GM12878 (cell line): ENCODE data around the gene TMEM131L. TPM values are rescaled to one million over a fixed set of nuclear protein-coding genes. Genes with fewer than 3 reads are reported as not detected.
A peak's percentile ranks its signal among the peaks of the same experiment; 100 is the strongest.

Experiments used
- BMI1 ChIP-seq: fragments of 450-650 bp; IDR thresholded peaks from 2 replicates; pipeline ENCODE4 v1.6.1; 2016; ENCODE audit warnings: mild to moderate bottlenecking, moderate library complexity, borderline replicate concordance
- BRCA1 ChIP-seq: IDR thresholded peaks from 2 replicates; pipeline ENCODE4 v1.6.1; 2011; ENCODE audit warnings: low read depth, low read length, improper control_type of control experiment
- CBX3 ChIP-seq: fragments of 200-600 bp; sonication (generic); IDR thresholded peaks from 2 replicates; pipeline ENCODE4 v1.6.1; 2016; ENCODE audit warnings: low read depth, borderline replicate concordance
- CBX5 ChIP-seq: sonication (generic); IDR thresholded peaks from 2 replicates; pipeline ENCODE4 v1.6.1; 2016; ENCODE audit warnings: low read depth, moderate library complexity, mild to moderate bottlenecking, inconsistent platforms
- CEBPB ChIP-seq, 2 experiments: fragments of 150-350 bp in 1 of 2; IDR thresholded peaks; 2 replicates each; pipeline ENCODE4 v1.6.1; 2012 to 2014; ENCODE audit warnings: low read depth in 2 of 2, low read length in 2 of 2, borderline replicate concordance in 1 of 2, inconsistent platforms in 1 of 2
- E4F1 ChIP-seq: fragments of 450-650 bp; IDR thresholded peaks from 2 replicates; pipeline ENCODE4 v1.6.1; 2018; ENCODE audit warnings: borderline replicate concordance, mild to moderate bottlenecking; ENCODE audit not compliant: partially characterized antibody
- EED ChIP-seq: sonication (generic); IDR thresholded peaks from 2 replicates; pipeline ENCODE4 v1.6.1; 2016; ENCODE audit warnings: antibody characterized with exemption, low read depth
- FOXK2 ChIP-seq: fragments of 450-650 bp; IDR thresholded peaks from 2 replicates; pipeline ENCODE4 v1.6.1; 2017; ENCODE audit warnings: mild to moderate bottlenecking, moderate library complexity
- HSF1 ChIP-seq: fragments of 150-350 bp; IDR thresholded peaks from 2 replicates; pipeline ENCODE4 v1.6.1; 2014; ENCODE audit warnings: mild to moderate bottlenecking, low read depth, low read length
- NR2C1 ChIP-seq: fragments of 450-650 bp; IDR thresholded peaks from 2 replicates; pipeline ENCODE4 v1.6.1; 2017; ENCODE audit warnings: antibody characterized with exemption, mild to moderate bottlenecking, moderate library complexity
- POLR2A ChIP-seq: IDR thresholded peaks from 2 replicates; pipeline ENCODE4 v1.6.1; 2011; ENCODE audit warnings: low read depth, mild to moderate bottlenecking, low read length
- RCOR1 ChIP-seq: conservative IDR thresholded peaks from 2 replicates; pipeline ENCODE4 v1.6.1; 2012; ENCODE audit warnings: low read depth, low read length, improper control_type of control experiment
- SIN3A ChIP-seq: IDR thresholded peaks from 2 replicates; pipeline ENCODE4 v1.6.1; 2012; ENCODE audit warnings: low read depth, low read length, improper control_type of control experiment
- STAT3 ChIP-seq: IDR thresholded peaks from 2 replicates; pipeline ENCODE4 v1.6.1; 2011; ENCODE audit warnings: low read depth, low read length, improper control_type of control experiment
- ZNF622 ChIP-seq: fragments of 450-650 bp; IDR thresholded peaks from 2 replicates; pipeline ENCODE4 v1.6.1; 2017; ENCODE audit warnings: mild to moderate bottlenecking, inconsistent platforms
- polyA plus RNA-seq, 11 experiments: library from polyadenylated mRNA; depleted of rRNA in 4 of 11; unstranded in 6 of 11; stranded (reverse) in 5 of 11; fragments of >200 nt; fragmentation: Nextera tagmentation in 4 of 11; fragmentation: Illumina TruSeq in 1 of 11; extraction: Ambion mirVana in 4 of 11; extraction: Trizol in 1 of 11; gene quantifications; 1 replicate in 1 of 11; 2 replicates in 10 of 11; pipeline versions ENCODE4 v1.2.1 to v1.2.3, GENCODE V29; 2011 to 2016; ENCODE audit warnings: inconsistent platforms in 2 of 11, missing spikeins in 2 of 11, low read depth in 1 of 11
- total RNA-seq, 4 experiments: library from RNA; depleted of rRNA in 3 of 4; stranded (reverse); fragments of >200 nt in 3 of 4; fragmentation: Illumina TruSeq in 1 of 4; extraction: Trizol in 1 of 4; gene quantifications; 2 replicates each; pipeline versions ENCODE4 v1.2.1 to v1.2.3, GENCODE V29; 2013 to 2021
- TF ChIP-seq, protein P1 (sequence below): fragments of 450-650 bp; IDR thresholded peaks from 2 replicates; pipeline ENCODE4 v1.6.1; 2016; ENCODE audit warnings: mild to moderate bottlenecking, moderate library complexity, borderline replicate concordance
- TF ChIP-seq, protein P2 (sequence below): fragments of 450-650 bp; IDR thresholded peaks from 2 replicates; pipeline ENCODE4 v1.6.1; 2014; ENCODE audit warnings: mild to moderate bottlenecking

The TMEM131L gene
- total and polyA plus RNA-seq, 10 of the 15 experiments (the other 5 are each of a cell fraction or from before 2014, with no cell fraction given), result 8.5 to 101 (median 74.4) TPM

GRCh38 chr4:153488006-153488891, 22.1 kb downstream of the TMEM131L start (continued):
- peak; percentile 70 for TF ChIP-seq POLR2A
- TF ChIP-seq CBX3, result no peak
- no peak for TF ChIP-seq E4F1
- peak; percentile 93 for TF ChIP-seq EED
- no peak for TF ChIP-seq ZNF622
- TF ChIP-seq, protein P1, sequence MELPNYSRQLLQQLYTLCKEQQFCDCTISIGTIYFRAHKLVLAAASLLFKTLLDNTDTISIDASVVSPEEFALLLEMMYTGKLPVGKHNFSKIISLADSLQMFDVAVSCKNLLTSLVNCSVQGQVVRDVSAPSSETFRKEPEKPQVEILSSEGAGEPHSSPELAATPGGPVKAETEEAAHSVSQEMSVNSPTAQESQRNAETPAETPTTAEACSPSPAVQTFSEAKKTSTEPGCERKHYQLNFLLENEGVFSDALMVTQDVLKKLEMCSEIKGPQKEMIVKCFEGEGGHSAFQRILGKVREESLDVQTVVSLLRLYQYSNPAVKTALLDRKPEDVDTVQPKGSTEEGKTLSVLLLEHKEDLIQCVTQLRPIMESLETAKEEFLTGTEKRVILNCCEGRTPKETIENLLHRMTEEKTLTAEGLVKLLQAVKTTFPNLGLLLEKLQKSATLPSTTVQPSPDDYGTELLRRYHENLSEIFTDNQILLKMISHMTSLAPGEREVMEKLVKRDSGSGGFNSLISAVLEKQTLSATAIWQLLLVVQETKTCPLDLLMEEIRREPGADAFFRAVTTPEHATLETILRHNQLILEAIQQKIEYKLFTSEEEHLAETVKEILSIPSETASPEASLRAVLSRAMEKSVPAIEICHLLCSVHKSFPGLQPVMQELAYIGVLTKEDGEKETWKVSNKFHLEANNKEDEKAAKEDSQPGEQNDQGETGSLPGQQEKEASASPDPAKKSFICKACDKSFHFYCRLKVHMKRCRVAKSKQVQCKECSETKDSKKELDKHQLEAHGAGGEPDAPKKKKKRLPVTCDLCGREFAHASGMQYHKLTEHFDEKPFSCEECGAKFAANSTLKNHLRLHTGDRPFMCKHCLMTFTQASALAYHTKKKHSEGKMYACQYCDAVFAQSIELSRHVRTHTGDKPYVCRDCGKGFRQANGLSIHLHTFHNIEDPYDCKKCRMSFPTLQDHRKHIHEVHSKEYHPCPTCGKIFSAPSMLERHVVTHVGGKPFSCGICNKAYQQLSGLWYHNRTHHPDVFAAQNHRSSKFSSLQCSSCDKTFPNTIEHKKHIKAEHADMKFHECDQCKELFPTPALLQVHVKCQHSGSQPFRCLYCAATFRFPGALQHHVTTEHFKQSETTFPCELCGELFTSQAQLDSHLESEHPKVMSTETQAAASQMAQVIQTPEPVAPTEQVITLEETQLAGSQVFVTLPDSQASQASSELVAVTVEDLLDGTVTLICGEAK, result no peak
- TF ChIP-seq HSF1, result no peak
- no peak for TF ChIP-seq CEBPB (IDR thresholded peaks at IDR 0.05; ENCODE audit: borderline replicate concordance in 1 of 2, low read depth in 2 of 2, low read length in 2 of 2)
- TF ChIP-seq NR2C1, result no peak
- TF ChIP-seq STAT3, result 0 out of 2 replicates have a peak, but pooled peaks have one; percentile 18
- no peak for TF ChIP-seq SIN3A
- TF ChIP-seq FOXK2, result no peak
- no peak for TF ChIP-seq BRCA1
- no peak for TF ChIP-seq CBX5
- TF ChIP-seq RCOR1, result 0 out of 2 replicates have a peak, but pooled peaks have one; percentile 53
- TF ChIP-seq, protein P2, sequence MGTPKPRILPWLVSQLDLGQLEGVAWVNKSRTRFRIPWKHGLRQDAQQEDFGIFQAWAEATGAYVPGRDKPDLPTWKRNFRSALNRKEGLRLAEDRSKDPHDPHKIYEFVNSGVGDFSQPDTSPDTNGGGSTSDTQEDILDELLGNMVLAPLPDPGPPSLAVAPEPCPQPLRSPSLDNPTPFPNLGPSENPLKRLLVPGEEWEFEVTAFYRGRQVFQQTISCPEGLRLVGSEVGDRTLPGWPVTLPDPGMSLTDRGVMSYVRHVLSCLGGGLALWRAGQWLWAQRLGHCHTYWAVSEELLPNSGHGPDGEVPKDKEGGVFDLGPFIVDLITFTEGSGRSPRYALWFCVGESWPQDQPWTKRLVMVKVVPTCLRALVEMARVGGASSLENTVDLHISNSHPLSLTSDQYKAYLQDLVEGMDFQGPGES, result no peak
- TF ChIP-seq BMI1, result no peak; the same call in 1 of the 2 replicates
